IMR-90 (cell line): ENCODE results near the gene IL6ST. TPM values are rescaled to one million over a fixed set of nuclear protein-coding genes. Genes with fewer than 3 reads are reported as not detected.

Experiments
- ATAC-seq: fragments of 200-7000 bp; cut with Tn5 transposase; 2 replicates; pipeline ENCODE4 v1.9.1; 2020; ENCODE audit warnings: low read depth, mild to moderate bottlenecking, moderate library complexity
- BruUV-seq: library from RNA; stranded (reverse); fragments of 400-500 nt; replicated peaks from 2 replicates; lab custom pipeline; 2021; lab: Mats Ljungman, UMichigan
- CTCF ChIA-PET: fragments of 300-600 bp; formaldehyde crosslinking; extraction: SDS; loops from one replicate; lab custom pipeline; 2021; ENCODE audit warnings: antibody characterized with exemption; lab: Yijun Ruan, JAX
- POLR2A ChIA-PET: fragments of 300-600 bp; sonication (Branson Sonifier 250); formaldehyde crosslinking; loops from one replicate; lab custom pipeline; 2022; ENCODE audit warnings: antibody characterized with exemption; ENCODE audit not compliant: unreplicated experiment; lab: Charles Lee
- DNase-seq: peaks from one replicate; pipeline ENCODE4 v3.0.0; 2013
- H2AFZ ChIP-seq: replicated peaks from 2 replicates; pipeline ENCODE3; 2013; ENCODE audit warnings: low read length, mild to moderate bottlenecking; ENCODE audit not compliant: poor library complexity
- H2AK5ac ChIP-seq: 2 replicates; pipeline ENCODE4 v1.6.1; 2013; ENCODE audit warnings: low read depth, low read length, inconsistent platforms
- H2AK9ac ChIP-seq: replicated peaks from 2 replicates; pipeline ENCODE3; 2013; ENCODE audit warnings: mild to moderate bottlenecking, low read depth, low read length, moderate library complexity; ENCODE audit not compliant: poor library complexity
- H2BK120ac ChIP-seq: 2 replicates; pipeline ENCODE4 v1.6.1; 2013; ENCODE audit warnings: low read depth, low read length, inconsistent platforms
- H2BK15ac ChIP-seq: 3 replicates; pipeline ENCODE4 v1.6.1; 2013; ENCODE audit warnings: low read depth, low read length, inconsistent platforms
- H2BK20ac ChIP-seq: 2 replicates; pipeline ENCODE4 v1.6.1; 2013; ENCODE audit warnings: low read depth, mild to moderate bottlenecking, inconsistent platforms, low read length, moderate library complexity
- H2BK5ac ChIP-seq: 2 replicates; pipeline ENCODE4 v1.6.1; 2013; ENCODE audit warnings: mild to moderate bottlenecking, low read depth, low read length, inconsistent platforms; ENCODE audit not compliant: poor library complexity, severe bottlenecking
- H3K14ac ChIP-seq: replicated peaks from 2 replicates; pipeline ENCODE4 v1.6.1; 2013; ENCODE audit warnings: low read depth, low read length, inconsistent platforms
- H3K18ac ChIP-seq: 2 replicates; pipeline ENCODE4 v1.6.1; 2013; ENCODE audit warnings: low read depth, low read length, control low read depth
- H3K23ac ChIP-seq: 2 replicates; pipeline ENCODE4 v1.6.1; 2013; ENCODE audit warnings: low read depth, low read length, inconsistent platforms
- H3K27ac ChIP-seq: 2 replicates; pipeline ENCODE4 v1.5.1; 2013; ENCODE audit warnings: mild to moderate bottlenecking, control low read depth, low read length; ENCODE audit not compliant: insufficient read depth
- H3K27me3 ChIP-seq: 2 replicates; pipeline ENCODE4 v1.6.1; 2013; ENCODE audit warnings: low read length; ENCODE audit not compliant: control insufficient read depth, insufficient read depth
- H3K36me3 ChIP-seq: 2 replicates; pipeline ENCODE4 v1.6.1; 2013; ENCODE audit warnings: low read length, mixed read lengths; ENCODE audit not compliant: control insufficient read depth, insufficient read depth
- H3K4ac ChIP-seq: 2 replicates; pipeline ENCODE4 v1.6.1; 2013; ENCODE audit warnings: low read depth, low read length, inconsistent platforms
- H3K4me1 ChIP-seq: 2 replicates; pipeline ENCODE4 v1.6.1; 2013; ENCODE audit warnings: low read length, mixed read lengths; ENCODE audit not compliant: control insufficient read depth, insufficient read depth
- H3K4me2 ChIP-seq: 2 replicates; pipeline ENCODE4 v1.6.1; 2013; ENCODE audit warnings: low read depth, mild to moderate bottlenecking, control low read depth, low read length, moderate library complexity
- H3K4me3 ChIP-seq: 2 replicates; pipeline ENCODE4 v1.5.1; 2013; ENCODE audit warnings: low read depth, mild to moderate bottlenecking, control low read depth, low read length, moderate library complexity; ENCODE audit not compliant: insufficient read depth
- H3K56ac ChIP-seq: 2 replicates; pipeline ENCODE4 v1.6.1; 2013; ENCODE audit warnings: low read length, inconsistent platforms; ENCODE audit not compliant: insufficient read depth; ENCODE audit errors: extremely low read depth
- H3K79me1 ChIP-seq, 2 experiments: 2 replicates each; pipeline ENCODE4 v1.6.1; 2013; ENCODE audit warnings: low read length in 2 of 2, inconsistent platforms in 1 of 2, low read depth in 1 of 2
- H3K9ac ChIP-seq: 2 replicates; pipeline ENCODE4 v1.6.1; 2013; ENCODE audit warnings: low read depth, low read length, control low read depth
- H3K9me1 ChIP-seq: 2 replicates; pipeline ENCODE4 v1.6.1; 2013; ENCODE audit warnings: low read length, inconsistent platforms; ENCODE audit not compliant: insufficient read depth
- H3K9me3 ChIP-seq: 2 replicates; pipeline ENCODE4 v1.6.1; 2013; ENCODE audit warnings: low read length; ENCODE audit not compliant: control insufficient read depth, insufficient read depth
- H4K20me1 ChIP-seq: 2 replicates; pipeline ENCODE4 v1.6.1; 2013; ENCODE audit warnings: low read length, inconsistent platforms; ENCODE audit not compliant: insufficient read depth
- H4K5ac ChIP-seq: 2 replicates; pipeline ENCODE4 v1.6.1; 2013; ENCODE audit warnings: mild to moderate bottlenecking, low read depth, low read length, control low read depth
- H4K8ac ChIP-seq, 2 experiments: 2 replicates each; pipeline ENCODE4 v1.6.1; 2013; ENCODE audit warnings: low read depth in 2 of 2, low read length in 2 of 2, control low read depth in 1 of 2, inconsistent platforms in 1 of 2
- H4K91ac ChIP-seq: 2 replicates; pipeline ENCODE4 v1.6.1; 2013; ENCODE audit warnings: low read depth, low read length, inconsistent platforms; ENCODE audit not compliant: insufficient read depth
- CEBPB ChIP-seq: IDR thresholded peaks from 2 replicates; pipeline ENCODE4 v1.6.1; 2012; ENCODE audit warnings: low read depth, low read length, improper control_type of control experiment
- CHD1 ChIP-seq: IDR thresholded peaks from 2 replicates; pipeline ENCODE4 v1.6.1; 2012; ENCODE audit warnings: low read depth, low read length, improper control_type of control experiment
- CTCF ChIP-seq: conservative IDR thresholded peaks from 2 replicates; pipeline ENCODE4 v1.5.1; 2012; ENCODE audit warnings: mild to moderate bottlenecking, low read depth, low read length, improper control_type of control experiment
- MAFK ChIP-seq: IDR thresholded peaks from 2 replicates; pipeline ENCODE4 v1.6.1; 2012; ENCODE audit warnings: low read depth, low read length, improper control_type of control experiment
- MAZ ChIP-seq: IDR thresholded peaks from 2 replicates; pipeline ENCODE4 v1.6.1; 2012; ENCODE audit warnings: low read depth, mild to moderate bottlenecking, low read length, improper control_type of control experiment, moderate library complexity, borderline replicate concordance
- MXI1 ChIP-seq: IDR thresholded peaks from 2 replicates; pipeline ENCODE4 v1.6.1; 2012; ENCODE audit warnings: low read depth, mild to moderate bottlenecking, low read length, moderate library complexity, borderline replicate concordance
- NFE2L2 ChIP-seq: fragments of 150-350 bp; IDR thresholded peaks from 2 replicates; pipeline ENCODE4 v1.6.1; 2016; ENCODE audit warnings: low read depth, mild to moderate bottlenecking, low read length
- RAD21 ChIP-seq: IDR thresholded peaks from 2 replicates; pipeline ENCODE4 v1.6.1; 2012; ENCODE audit warnings: low read length, improper control_type of control experiment
- RCOR1 ChIP-seq: IDR thresholded peaks from 2 replicates; pipeline ENCODE4 v1.6.1; 2012; ENCODE audit warnings: mild to moderate bottlenecking, low read length, improper control_type of control experiment; ENCODE audit not compliant: insufficient replicate concordance
- RFX5 ChIP-seq: IDR thresholded peaks from 2 replicates; pipeline ENCODE4 v1.8.0; 2012; ENCODE audit warnings: low read depth, mild to moderate bottlenecking, low read length, moderate library complexity
- SMC3 ChIP-seq: fragments of 150-350 bp; IDR thresholded peaks from 2 replicates; pipeline ENCODE4 v1.6.1; 2016; ENCODE audit warnings: low read depth, mild to moderate bottlenecking, antibody characterized with exemption, low read length, moderate library complexity
- WGBS, 2 experiments: methylation state at CpG; one replicate each; pipeline versions ENCODE4 v1.1.5 to v1.1.7; 2013; ENCODE audit warnings: missing lambda C conversion rate in 2 of 2; ENCODE audit not compliant: insufficient read length in 1 of 2; ENCODE audit errors: extremely low coverage in 2 of 2; 5-methylcytosine and 5-hydroxymethylcytosine counted together
- dilution Hi-C: fragments of 300-500 bp; cut with HindIII; formaldehyde crosslinking; loops from one replicate; pipeline ENCODE4 v1.14.3; 2018; ENCODE audit warnings: low sequenced_read_pairs; ENCODE audit not compliant: unreplicated experiment
- in situ Hi-C: fragments of 300-500 bp; cut with MboI; formaldehyde crosslinking; loops from 3 replicates; pipeline ENCODE4 v1.14.3; 2019; ENCODE audit warnings: low sequenced_read_pairs, inconsistent platforms, mixed read lengths
- intact Hi-C: fragments of 100-400 bp; cut with micrococcal nuclease; formaldehyde crosslinking; loops from 2 replicates; pipeline ENCODE4 v1.10.0; 2022
- polyA plus RNA-seq, 3 experiments: library from polyadenylated mRNA; depleted of rRNA; stranded (reverse); fragments of >200 nt; gene quantifications; 2 replicates each; pipeline ENCODE4 v1.2.3, GENCODE V29; 2012; ENCODE audit warnings: low replicate concordance in 1 of 3
- total RNA-seq: library from RNA; depleted of rRNA; stranded (reverse); fragments of >200 nt; gene quantifications from 2 replicates; pipeline ENCODE4 v1.2.3, GENCODE V29; 2012
- TF ChIP-seq, protein P1 (sequence below): fragments of 150-350 bp; IDR thresholded peaks from 2 replicates; pipeline ENCODE4 v1.6.1; 2017; ENCODE audit warnings: mild to moderate bottlenecking, antibody characterized with exemption, low read length, low read depth

The IL6ST gene
- total and polyA plus RNA-seq, 2 of the 4 experiments (the other 2 are of a cell fraction) = 90.6 to 506 TPM

GRCh38 chr5:55924744-55925143 lies 70.0 kb downstream of the IL6ST start:
- TF ChIP-seq RFX5 (no peak), MAFK (no peak), RCOR1 (no peak), CHD1 (no peak), NFE2L2 (no peak), RAD21 (no peak), SMC3 (no peak), CTCF (no peak), CEBPB (no peak), MAZ (no peak), MXI1 (no peak)
- TF ChIP-seq, protein P1, sequence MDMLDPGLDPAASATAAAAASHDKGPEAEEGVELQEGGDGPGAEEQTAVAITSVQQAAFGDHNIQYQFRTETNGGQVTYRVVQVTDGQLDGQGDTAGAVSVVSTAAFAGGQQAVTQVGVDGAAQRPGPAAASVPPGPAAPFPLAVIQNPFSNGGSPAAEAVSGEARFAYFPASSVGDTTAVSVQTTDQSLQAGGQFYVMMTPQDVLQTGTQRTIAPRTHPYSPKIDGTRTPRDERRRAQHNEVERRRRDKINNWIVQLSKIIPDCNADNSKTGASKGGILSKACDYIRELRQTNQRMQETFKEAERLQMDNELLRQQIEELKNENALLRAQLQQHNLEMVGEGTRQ = no peak
- in situ Hi-C loops = loop anchor here (25.0 kb wide), 1 partner anchor 587 kb away; no protein-coding TSS in a partner anchor
- 100% methylated on average over 2 of the region's 11 CpGs; no CpG with 5 or more reads in 1 of the 2 experiments for WGBS, 2 experiments
- DNase-seq (no peak), ATAC-seq (no peak)
- Histone ChIP-seq H4K20me1 (no peaks in the 10 kb centered on the region), H3K18ac (no peak overlapping the region), H3K14ac (no peak overlapping the region), H2BK20ac (no peak overlapping the region), H2AFZ (no peak overlapping the region), H3K4me2 (no peak overlapping the region), H2BK120ac (no peak overlapping the region), H4K5ac (no peak overlapping the region), H2BK15ac (no peak overlapping the region), H3K36me3 (no peaks in the 10 kb centered on the region), H3K9ac (no peak overlapping the region), H3K23ac (no peak overlapping the region), H3K4me3 (no peak overlapping the region), H3K4ac (no peak overlapping the region), H3K27ac (no peak overlapping the region), H2AK9ac (no peak overlapping the region), H2AK5ac (no peak overlapping the region), H2BK5ac (no peak overlapping the region), H3K56ac (no peak overlapping the region), H3K9me3 (no peaks in the 10 kb centered on the region), H3K79me1 (no peaks in the 10 kb centered on the region), H3K27me3 (no peaks in the 10 kb centered on the region), H3K9me1 (no peaks in the 10 kb centered on the region; the same call in 1 of the 2 replicates), H4K91ac (no peak overlapping the region), H4K8ac (no peak overlapping the region), H3K4me1 (peaks cover 2% of the 10 kb centered on the region; the same call in 1 of the 2 replicates)
- ChIA-PET POLR2A (no interaction called here), CTCF (no interaction called here)
- intact Hi-C loops = loop anchor here (5.0 kb wide), 2 partner anchors 212 to 517 kb away; partner anchors contain the start of gene SLC38A9
- dilution Hi-C loops = no loop called here
- no TSS peak for BruUV-seq
